Head of caudate nucleus (tissue), 42 donors: ENCODE results near the gene ZBED1.
"Not testable (repeated sequence)": the region's sequence is repeated elsewhere in the genome, so short reads cannot be mapped to it uniquely, and the experiment has no call there.

Experiments
- DNase-seq, 42 donors: peaks; one replicate each; pipeline versions ENCODE4 v3.0.0 to v3.0.0-alpha.2; 2020 to 2021; ENCODE audit warnings: mixed read lengths in 7 of 42
- intact Hi-C: fragments of 100-400 bp; cut with DNase I; formaldehyde crosslinking; loops from one replicate; pipeline ENCODE4 v1.15.0; 2022

Gene ZBED1

GRCh38 chrX:2463973-2464676, 36.7 kb downstream of the ZBED1 start:
- intact Hi-C loops = no loop called here
- DNase-seq = no peak

GRCh38 chrX:2463481-2463880, 37.3 kb downstream of the ZBED1 start:
- DNase-seq, intact Hi-C loops: not testable (repeated sequence)

- intact Hi-C loops = no loop called here
- no peak for DNase-seq
Observed at GRCh38 chrX:2462780-2463179, 38.0 kb downstream of the ZBED1 start.

- DNase-seq = no peak
- intact Hi-C loops = no loop called here
Observed at GRCh38 chrX:2462074-2462473, 38.7 kb downstream of the ZBED1 start.

GRCh38 chrX:2461711-2462016, 39.1 kb downstream of the ZBED1 start:
- intact Hi-C loops = no loop called here
- DNase-seq = no peak

GRCh38 chrX:2460821-2461710, 39.7 kb downstream of the ZBED1 start:
- not testable (repeated sequence) for DNase-seq

GRCh38 chrX:2460048-2460447, 40.7 kb downstream of the ZBED1 start:
- DNase-seq, intact Hi-C loops: not testable (repeated sequence)

More at GRCh38 chrX:2460821-2461710, 39.7 kb downstream of the ZBED1 start:
- intact Hi-C loops = not testable (repeated sequence)

- DNase-seq = no peak
- intact Hi-C loops = no loop called here
Observed at GRCh38 chrX:2458309-2458708, 42.5 kb downstream of the ZBED1 start.

- intact Hi-C loops = no loop called here
- DNase-seq = no peak
Observed at GRCh38 chrX:2457289-2458133, 43.3 kb downstream of the ZBED1 start.

- intact Hi-C loops, DNase-seq: not testable (repeated sequence)
Observed at GRCh38 chrX:2456091-2456490, 44.7 kb downstream of the ZBED1 start.

- DNase-seq, intact Hi-C loops: not testable (repeated sequence)
Observed at GRCh38 chrX:2454620-2455019, 46.2 kb downstream of the ZBED1 start.

- intact Hi-C loops = no loop called here
- DNase-seq = no peak
Observed at GRCh38 chrX:2452799-2453198, 48.0 kb downstream of the ZBED1 start.

- DNase-seq = no peak
- intact Hi-C loops = no loop called here
Observed at GRCh38 chrX:2452317-2452784, 48.4 kb downstream of the ZBED1 start.

GRCh38 chrX:2451501-2452316, 49.1 kb downstream of the ZBED1 start:
- peak in 2 of 42 donors; percentile 6 to 9 for DNase-seq

GRCh38 chrX:2450681-2451080, 50.1 kb downstream of the ZBED1 start:
- intact Hi-C loops = no loop called here
- DNase-seq = no peak

More at GRCh38 chrX:2451501-2452316, 49.1 kb downstream of the ZBED1 start:
- intact Hi-C loops = no loop called here

- DNase-seq = peak in 1 of 42 donors; percentile 26
- intact Hi-C loops = no loop called here
Observed at GRCh38 chrX:2449135-2449886, 51.5 kb downstream of the ZBED1 start.

GRCh38 chrX:2447484-2447883, 53.3 kb downstream of the ZBED1 start:
- intact Hi-C loops = no loop called here
- DNase-seq = no peak

- DNase-seq = peak in 1 of 42 donors; percentile 10
- intact Hi-C loops = no loop called here
Observed at GRCh38 chrX:2446815-2447214, 54.0 kb downstream of the ZBED1 start.
